ENCODE results near the gene PLAAT4. TPM values are rescaled to one million over a fixed set of nuclear protein-coding genes. Genes with fewer than 3 reads are reported as not detected.

PLAAT4 gene
- 1.5 and 1.7 TPM in 2 replicates for total RNA-seq

GRCh38 chr11:63536669-63537292 lies at the start of gene PLAAT4:
Gene PLAAT4 (plus strand): TSS chr11:63536808. CDS start chr11:63536869, 61 bp downstream.

GRCh38 chr11:63490551-63491239 lies 45.9 kb upstream of the PLAAT4 start, which contains the start of gene PLAAT5:
Gene PLAAT5 (minus strand): TSS chr11:63491167. CDS start chr11:63491034, 133 bp downstream.

GRCh38 chr11:63505857-63506528 lies 30.6 kb upstream of the PLAAT4 start, which contains the start of gene LGALS12:
Gene LGALS12 (plus strand): TSS chr11:63506084. CDS start chr11:63506459, 375 bp downstream.

GRCh38 chr11:63563201-63564055 lies 26.8 kb downstream of the PLAAT4 start, which contains the start of gene PLAAT2:
Gene PLAAT2 (minus strand): TSS chr11:63563379. CDS start chr11:63563324, 55 bp downstream.

Other genes with a start within 250 kb of the PLAAT4 start
- gene SLC22A9, start 167.0 kb upstream of the PLAAT4 start, total RNA-seq = not detected in 2 replicates
- gene PLAAT5, start 45.6 kb upstream of the PLAAT4 start, total RNA-seq = not detected in 2 replicates
- gene LGALS12, start 30.7 kb upstream of the PLAAT4 start, total RNA-seq = not detected in 2 replicates
- not detected in 2 replicates for gene PLAAT2, start 26.6 kb downstream of the PLAAT4 start, total RNA-seq
- gene PLAAT3, start 77.6 kb downstream of the PLAAT4 start, total RNA-seq = 20.5 and 29.4 TPM in 2 replicates
- gene ATL3, start 134.6 kb downstream of the PLAAT4 start, total RNA-seq = 131 and 149 TPM in 2 replicates
- gene RTN3, start 144.7 kb downstream of the PLAAT4 start, total RNA-seq = 114 and 125 TPM in 2 replicates
- 18.9 and 23.3 TPM in 2 replicates for gene ZFTA, start 232.0 kb downstream of the PLAAT4 start, total RNA-seq